HG03460 (cell line): ENCODE measurements around the gene CAMTA1.

ENCODE experiments used
- ATAC-seq: cut with Tn5 transposase; IDR thresholded peaks from one replicate; pipeline ENCODE4 v1.9.1; 2021; ENCODE audit not compliant: unreplicated experiment

The CAMTA1 gene

GRCh38 chr1:6923012-6923411 lies 137.8 kb downstream of the CAMTA1 start:
- no peak for ATAC-seq

- ATAC-seq: no peak
Observed at GRCh38 chr1:6923416-6923815, 138.2 kb downstream of the CAMTA1 start.

- no peak for ATAC-seq
Observed at GRCh38 chr1:6923955-6924881, 139.0 kb downstream of the CAMTA1 start.

- no peak for ATAC-seq
Observed at GRCh38 chr1:6924891-6925290, 139.6 kb downstream of the CAMTA1 start.

GRCh38 chr1:6927626-6928025 lies 142.4 kb downstream of the CAMTA1 start:
- no peak for ATAC-seq

GRCh38 chr1:6928106-6928885 lies 143.0 kb downstream of the CAMTA1 start:
- no peak for ATAC-seq

GRCh38 chr1:6930732-6931300 lies 145.6 kb downstream of the CAMTA1 start:
- no peak for ATAC-seq

GRCh38 chr1:6935361-6935883 lies 150.2 kb downstream of the CAMTA1 start:
- no peak for ATAC-seq

- ATAC-seq: no peak
Observed at GRCh38 chr1:6935911-6936690, 150.8 kb downstream of the CAMTA1 start.

- no peak for ATAC-seq
Observed at GRCh38 chr1:6937048-6937447, 151.8 kb downstream of the CAMTA1 start.

- ATAC-seq: no peak
Observed at GRCh38 chr1:6939363-6939762, 154.1 kb downstream of the CAMTA1 start.

- no peak for ATAC-seq
Observed at GRCh38 chr1:6941786-6942185, 156.5 kb downstream of the CAMTA1 start.

- no peak for ATAC-seq
Observed at GRCh38 chr1:6942990-6943389, 157.7 kb downstream of the CAMTA1 start.

GRCh38 chr1:6944434-6944833 lies 159.2 kb downstream of the CAMTA1 start:
- no peak for ATAC-seq

GRCh38 chr1:6947952-6948351 lies 162.7 kb downstream of the CAMTA1 start:
- no peak for ATAC-seq

GRCh38 chr1:6948416-6948815 lies 163.2 kb downstream of the CAMTA1 start:
- ATAC-seq: no peak

GRCh38 chr1:6948861-6949260 lies 163.6 kb downstream of the CAMTA1 start:
- no peak for ATAC-seq

GRCh38 chr1:6950001-6950765 lies 164.9 kb downstream of the CAMTA1 start:
- no peak for ATAC-seq

- no peak for ATAC-seq
Observed at GRCh38 chr1:6951536-6951935, 166.3 kb downstream of the CAMTA1 start.

- no peak for ATAC-seq
Observed at GRCh38 chr1:6953216-6953615, 168.0 kb downstream of the CAMTA1 start.
